Upper lobe of right lung (tissue), 1 donor: ENCODE results near the gene CACNA1A. TPM values are rescaled to one million over a fixed set of nuclear protein-coding genes. Genes with fewer than 3 reads are reported as not detected.
"Not testable (repeated sequence)": the region's sequence is repeated elsewhere in the genome, so short reads cannot be mapped to it uniquely, and the experiment has no call there.

Source experiments
- ATAC-seq: fragments of 200-7000 bp; cut with Tn5 transposase; one replicate; pipeline ENCODE4 v1.9.1; 2020; ENCODE audit warnings: mild to moderate bottlenecking, moderate library complexity
- DNase-seq: peaks from one replicate; pipeline ENCODE4 v3.0.0-alpha.2; 2020
- H3K27ac ChIP-seq: fragments of 200-600 bp; one replicate; pipeline ENCODE4 v1.8.0; 2022
- H3K27me3 ChIP-seq: fragments of 200-600 bp; one replicate; pipeline ENCODE4 v1.8.0; 2022; ENCODE audit warnings: mild to moderate bottlenecking
- H3K36me3 ChIP-seq: fragments of 200-600 bp; one replicate; pipeline ENCODE4 v1.8.0; 2022
- H3K4me1 ChIP-seq: fragments of 200-600 bp; one replicate; pipeline ENCODE4 v1.8.0; 2022
- H3K4me3 ChIP-seq: fragments of 200-600 bp; one replicate; pipeline ENCODE4 v1.8.0; 2022; ENCODE audit warnings: mild to moderate bottlenecking
- H3K9me3 ChIP-seq: fragments of 200-600 bp; one replicate; pipeline ENCODE4 v1.8.0; 2022
- CTCF ChIP-seq: fragments of 200-600 bp; IDR thresholded peaks from one replicate; pipeline ENCODE4 v1.8.0; 2022; ENCODE audit warnings: antibody characterized with exemption
- intact Hi-C: fragments of 100-400 bp; cut with DNase I; formaldehyde crosslinking; loops from one replicate; pipeline ENCODE4 v1.11.0; 2022
- total RNA-seq: library from RNA; stranded (reverse); fragmentation: NEBNext Ultra II Directional; extraction: Animal tissue kit (Norgen Biotek cat#: 25700); gene quantifications from one replicate; pipeline ENCODE4 v1.2.1, GENCODE V29; 2021
- donor health status: DM: no; HTN: yes; CAD: no; lungs with severe emphysema.

CACNA1A gene
- total RNA-seq, 1 donor from 2014 or later, result 0.26 TPM

- Histone ChIP-seq H3K4me1 (no peaks in the 10 kb centered on the region), H3K9me3 (no peaks in the 10 kb centered on the region), H3K27me3 (no peaks in the 10 kb centered on the region), H3K4me3 (no peak overlapping the region), H3K36me3 (no peaks in the 10 kb centered on the region), H3K27ac (no peak overlapping the region)
- intact Hi-C loops, result no loop called here
- DNase-seq (no peak), ATAC-seq (no peak)
- no peak for TF ChIP-seq CTCF
These were observed 135.3 kb downstream of the CACNA1A start for GRCh38 chr19:13370948-13371347.

- H3K27me3 ChIP-seq, result peaks cover 10% of the 10 kb centered on the region
- no peak overlapping the region for H3K27ac ChIP-seq
- no peaks in the 10 kb centered on the region for H3K4me1 ChIP-seq
- DNase-seq (no peak), ATAC-seq (no peak)
- no peak for TF ChIP-seq CTCF
- H3K4me3 ChIP-seq, result no peak overlapping the region
- intact Hi-C loops, result no loop called here
- H3K36me3 ChIP-seq, result no peaks in the 10 kb centered on the region
- no peaks in the 10 kb centered on the region for H3K9me3 ChIP-seq
These were observed 139.6 kb downstream of the CACNA1A start for GRCh38 chr19:13366529-13367143.

GRCh38 chr19:13363954-13364353, 142.3 kb downstream of the CACNA1A start:
- no peak for TF ChIP-seq CTCF
- intact Hi-C loops, result no loop called here
- H3K27me3 ChIP-seq, result peaks cover 12% of the 10 kb centered on the region
- H3K27ac ChIP-seq, result no peak overlapping the region
- DNase-seq, result no peak
- no peaks in the 10 kb centered on the region for H3K4me1 ChIP-seq
- no peak overlapping the region for H3K4me3 ChIP-seq
- H3K36me3 ChIP-seq, result no peaks in the 10 kb centered on the region
- no peak for ATAC-seq
- peaks cover 3% of the 10 kb centered on the region for H3K9me3 ChIP-seq

GRCh38 chr19:13363245-13363644, 143.0 kb downstream of the CACNA1A start:
- Histone ChIP-seq H3K27ac (no peak overlapping the region), H3K9me3 (peaks cover 3% of the 10 kb centered on the region), H3K27me3 (peaks cover 12% of the 10 kb centered on the region), H3K4me3 (no peak overlapping the region), H3K36me3 (no peaks in the 10 kb centered on the region), H3K4me1 (no peaks in the 10 kb centered on the region)
- no peak for TF ChIP-seq CTCF
- intact Hi-C loops, result no loop called here
- ATAC-seq, result no peak
- no peak for DNase-seq

- intact Hi-C loops, result no loop called here
- Histone ChIP-seq H3K4me3 (no peak overlapping the region), H3K27ac (no peak overlapping the region), H3K4me1 (no peaks in the 10 kb centered on the region), H3K27me3 (peaks cover 12% of the 10 kb centered on the region), H3K9me3 (peaks cover 3% of the 10 kb centered on the region), H3K36me3 (no peaks in the 10 kb centered on the region)
- ATAC-seq, result no peak
- DNase-seq, result no peak
- no peak for TF ChIP-seq CTCF
These were observed 143.6 kb downstream of the CACNA1A start for GRCh38 chr19:13362668-13363067.

- H3K27me3 ChIP-seq, result peaks cover 12% of the 10 kb centered on the region
- H3K4me3 ChIP-seq, H3K36me3 ChIP-seq, H3K4me1 ChIP-seq, ATAC-seq, intact Hi-C loops, H3K27ac ChIP-seq, H3K9me3 ChIP-seq, DNase-seq: not testable (repeated sequence)
These were observed 144.6 kb downstream of the CACNA1A start for GRCh38 chr19:13361726-13362125.
